Stimulated activated CD8-positive, alpha-beta memory T cell treated with anti-CD3 and anti-CD28 coated beads, Interleukin-15, amount 100 ng/mL, for 1 hour (primary cell): ENCODE measurements around the gene TSHB.
"Not testable (repeated sequence)": the region's sequence is repeated elsewhere in the genome, so short reads cannot be mapped to it uniquely, and the experiment has no call there.

Experiments
- DNase-seq: peaks from one replicate; pipeline ENCODE4 v3.0.0-alpha.2; 2020; ENCODE audit warnings: low read depth

The TSHB gene

GRCh38 chr1:115029526-115029925 is at the start of gene TSHB:
Gene TSHB (plus strand): TSS chr1:115029826. CDS start chr1:115033363, 3,537 bp downstream.
- no peak for DNase-seq

- DNase-seq = no peak
These were observed 47.4 kb upstream of the TSHB start for GRCh38 chr1:114982251-114982650.

GRCh38 chr1:114986286-114986685 is 43.3 kb upstream of the TSHB start:
- no peak for DNase-seq

GRCh38 chr1:114988095-114988494 is 41.5 kb upstream of the TSHB start:
- no peak for DNase-seq

GRCh38 chr1:114997510-114998289 is 31.9 kb upstream of the TSHB start:
- DNase-seq = no peak

- no peak for DNase-seq
These were observed 23.4 kb upstream of the TSHB start for GRCh38 chr1:115006191-115006590.

- DNase-seq = no peak
These were observed 17.6 kb upstream of the TSHB start for GRCh38 chr1:115012006-115012405.

GRCh38 chr1:115012434-115012833 is 17.2 kb upstream of the TSHB start:
- no peak for DNase-seq

- no peak for DNase-seq
These were observed 15.8 kb upstream of the TSHB start for GRCh38 chr1:115013792-115014191.

- not testable (repeated sequence) for DNase-seq
These were observed 10.1 kb upstream of the TSHB start for GRCh38 chr1:115019549-115019948.

GRCh38 chr1:115021145-115021544 is 8.5 kb upstream of the TSHB start:
- DNase-seq = no peak

- no peak for DNase-seq
These were observed 6.0 kb upstream of the TSHB start for GRCh38 chr1:115023593-115023992.

GRCh38 chr1:115031595-115031994 is 2.0 kb downstream of the TSHB start:
- no peak for DNase-seq

GRCh38 chr1:115035652-115036051 is 6.0 kb downstream of the TSHB start:
- DNase-seq = no peak

GRCh38 chr1:115036814-115037507 is 7.3 kb downstream of the TSHB start:
- no peak for DNase-seq

- no peak for DNase-seq
These were observed 10.9 kb downstream of the TSHB start for GRCh38 chr1:115040501-115040900.

GRCh38 chr1:115041654-115042053 is 12.0 kb downstream of the TSHB start:
- no peak for DNase-seq

- DNase-seq = no peak
These were observed 17.1 kb downstream of the TSHB start for GRCh38 chr1:115046751-115047150.

GRCh38 chr1:115051850-115052249 is 22.2 kb downstream of the TSHB start:
- DNase-seq = no peak

- DNase-seq = peak; percentile 24
These were observed 22.9 kb downstream of the TSHB start for GRCh38 chr1:115052454-115053083.

- no peak for DNase-seq
These were observed 26.8 kb downstream of the TSHB start for GRCh38 chr1:115056395-115056798.

- no peak for DNase-seq
These were observed 28.1 kb downstream of the TSHB start for GRCh38 chr1:115057661-115058254.

- DNase-seq = no peak
These were observed 29.7 kb downstream of the TSHB start for GRCh38 chr1:115059316-115059715.
